ENCODE data around the gene METTL25.

DNA sequence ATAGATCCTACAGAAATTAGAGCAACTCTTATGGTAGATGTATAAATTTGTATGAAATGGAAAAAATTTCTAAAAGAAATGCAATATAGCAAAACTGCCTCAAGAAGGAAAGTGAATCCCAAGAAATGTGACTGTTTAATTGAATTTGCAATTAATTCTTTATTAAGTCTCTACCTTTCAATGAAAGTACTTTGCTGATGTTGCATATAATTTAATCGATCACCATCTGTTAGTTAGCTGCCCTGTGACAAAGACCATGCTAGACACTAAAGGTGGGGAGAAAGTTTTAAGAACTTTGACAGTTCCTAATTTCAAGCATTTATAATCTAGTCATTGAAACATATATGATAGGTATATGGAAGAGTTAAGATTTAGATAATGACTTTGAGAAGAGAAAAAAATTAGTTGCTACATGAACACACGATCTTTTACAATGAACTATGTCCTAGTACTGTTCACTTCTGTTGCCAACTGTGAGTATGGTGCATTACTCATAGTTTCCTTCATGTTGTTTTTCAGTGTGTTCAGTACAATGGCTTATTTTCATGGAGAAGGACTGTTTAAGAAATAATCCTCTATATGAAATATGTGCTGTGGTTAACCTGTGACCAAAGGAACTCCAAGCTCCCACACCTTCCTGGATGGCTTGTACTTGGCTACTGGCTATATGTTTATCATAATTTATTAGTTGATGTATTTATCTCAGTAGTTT lies 128.4 kb downstream of the METTL25 start:
- TF ChIP-seq, protein P1, sequence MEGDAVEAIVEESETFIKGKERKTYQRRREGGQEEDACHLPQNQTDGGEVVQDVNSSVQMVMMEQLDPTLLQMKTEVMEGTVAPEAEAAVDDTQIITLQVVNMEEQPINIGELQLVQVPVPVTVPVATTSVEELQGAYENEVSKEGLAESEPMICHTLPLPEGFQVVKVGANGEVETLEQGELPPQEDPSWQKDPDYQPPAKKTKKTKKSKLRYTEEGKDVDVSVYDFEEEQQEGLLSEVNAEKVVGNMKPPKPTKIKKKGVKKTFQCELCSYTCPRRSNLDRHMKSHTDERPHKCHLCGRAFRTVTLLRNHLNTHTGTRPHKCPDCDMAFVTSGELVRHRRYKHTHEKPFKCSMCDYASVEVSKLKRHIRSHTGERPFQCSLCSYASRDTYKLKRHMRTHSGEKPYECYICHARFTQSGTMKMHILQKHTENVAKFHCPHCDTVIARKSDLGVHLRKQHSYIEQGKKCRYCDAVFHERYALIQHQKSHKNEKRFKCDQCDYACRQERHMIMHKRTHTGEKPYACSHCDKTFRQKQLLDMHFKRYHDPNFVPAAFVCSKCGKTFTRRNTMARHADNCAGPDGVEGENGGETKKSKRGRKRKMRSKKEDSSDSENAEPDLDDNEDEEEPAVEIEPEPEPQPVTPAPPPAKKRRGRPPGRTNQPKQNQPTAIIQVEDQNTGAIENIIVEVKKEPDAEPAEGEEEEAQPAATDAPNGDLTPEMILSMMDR (IDR thresholded peaks at IDR 0.05), result no peak
- TF ChIP-seq TCF7L2 (IDR thresholded peaks at IDR 0.05; ENCODE audit: low read depth, low read length), result no peak
- no peak for TF ChIP-seq POLR2AphosphoS5 (IDR thresholded peaks at IDR 0.05; ENCODE audit: low read depth, low read length)
- TF ChIP-seq, protein P2, sequence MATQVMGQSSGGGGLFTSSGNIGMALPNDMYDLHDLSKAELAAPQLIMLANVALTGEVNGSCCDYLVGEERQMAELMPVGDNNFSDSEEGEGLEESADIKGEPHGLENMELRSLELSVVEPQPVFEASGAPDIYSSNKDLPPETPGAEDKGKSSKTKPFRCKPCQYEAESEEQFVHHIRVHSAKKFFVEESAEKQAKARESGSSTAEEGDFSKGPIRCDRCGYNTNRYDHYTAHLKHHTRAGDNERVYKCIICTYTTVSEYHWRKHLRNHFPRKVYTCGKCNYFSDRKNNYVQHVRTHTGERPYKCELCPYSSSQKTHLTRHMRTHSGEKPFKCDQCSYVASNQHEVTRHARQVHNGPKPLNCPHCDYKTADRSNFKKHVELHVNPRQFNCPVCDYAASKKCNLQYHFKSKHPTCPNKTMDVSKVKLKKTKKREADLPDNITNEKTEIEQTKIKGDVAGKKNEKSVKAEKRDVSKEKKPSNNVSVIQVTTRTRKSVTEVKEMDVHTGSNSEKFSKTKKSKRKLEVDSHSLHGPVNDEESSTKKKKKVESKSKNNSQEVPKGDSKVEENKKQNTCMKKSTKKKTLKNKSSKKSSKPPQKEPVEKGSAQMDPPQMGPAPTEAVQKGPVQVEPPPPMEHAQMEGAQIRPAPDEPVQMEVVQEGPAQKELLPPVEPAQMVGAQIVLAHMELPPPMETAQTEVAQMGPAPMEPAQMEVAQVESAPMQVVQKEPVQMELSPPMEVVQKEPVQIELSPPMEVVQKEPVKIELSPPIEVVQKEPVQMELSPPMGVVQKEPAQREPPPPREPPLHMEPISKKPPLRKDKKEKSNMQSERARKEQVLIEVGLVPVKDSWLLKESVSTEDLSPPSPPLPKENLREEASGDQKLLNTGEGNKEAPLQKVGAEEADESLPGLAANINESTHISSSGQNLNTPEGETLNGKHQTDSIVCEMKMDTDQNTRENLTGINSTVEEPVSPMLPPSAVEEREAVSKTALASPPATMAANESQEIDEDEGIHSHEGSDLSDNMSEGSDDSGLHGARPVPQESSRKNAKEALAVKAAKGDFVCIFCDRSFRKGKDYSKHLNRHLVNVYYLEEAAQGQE (IDR thresholded peaks at IDR 0.05; ENCODE audit: insufficient read depth in 1 of 2, low read depth in 2 of 2, low read length in 1 of 2), result no peak
